NT2/D1 (cell line): ENCODE data around the gene FLVCR1.

ENCODE experiments used
- DNase-seq: peaks from one replicate; pipeline ENCODE4 v3.0.0-alpha.2; 2011; ENCODE audit warnings: low read depth, low spot score
- H3K27me3 ChIP-seq: 2 replicates; pipeline ENCODE4 v1.6.0; 2011; ENCODE audit warnings: mild to moderate bottlenecking; ENCODE audit not compliant: insufficient read length, insufficient read depth
- H3K36me3 ChIP-seq: 2 replicates; pipeline ENCODE4 v1.6.1; 2011; ENCODE audit warnings: mild to moderate bottlenecking, low read length, mixed read lengths; ENCODE audit not compliant: insufficient read depth, insufficient read length
- H3K4me1 ChIP-seq: 2 replicates; pipeline ENCODE4 v1.5.1; 2011; ENCODE audit not compliant: insufficient read depth, insufficient read length
- H3K4me3 ChIP-seq: 2 replicates; pipeline ENCODE4 v1.5.1; 2011; ENCODE audit warnings: low read depth; ENCODE audit not compliant: insufficient read length
- H3K9ac ChIP-seq: 2 replicates; pipeline ENCODE4 v1.6.0; 2011; ENCODE audit warnings: low read depth; ENCODE audit not compliant: insufficient read length
- H3K9me3 ChIP-seq: 2 replicates; pipeline ENCODE4 v1.5.1; 2011; ENCODE audit warnings: mild to moderate bottlenecking, low read length; ENCODE audit not compliant: insufficient read depth
- SUZ12 ChIP-seq: IDR thresholded peaks from 2 replicates; pipeline ENCODE4 v1.6.1; 2011; ENCODE audit not compliant: insufficient read length, insufficient read depth; ENCODE audit errors: extremely low read depth
- YY1 ChIP-seq: IDR thresholded peaks from 2 replicates; pipeline ENCODE4 v1.6.1; 2011; ENCODE audit not compliant: insufficient read length, insufficient read depth
- ZNF274 ChIP-seq: IDR thresholded peaks from 2 replicates; pipeline ENCODE4 v1.6.1; 2011; ENCODE audit warnings: mild to moderate bottlenecking, low read depth, low read length

The FLVCR1 gene

DNA sequence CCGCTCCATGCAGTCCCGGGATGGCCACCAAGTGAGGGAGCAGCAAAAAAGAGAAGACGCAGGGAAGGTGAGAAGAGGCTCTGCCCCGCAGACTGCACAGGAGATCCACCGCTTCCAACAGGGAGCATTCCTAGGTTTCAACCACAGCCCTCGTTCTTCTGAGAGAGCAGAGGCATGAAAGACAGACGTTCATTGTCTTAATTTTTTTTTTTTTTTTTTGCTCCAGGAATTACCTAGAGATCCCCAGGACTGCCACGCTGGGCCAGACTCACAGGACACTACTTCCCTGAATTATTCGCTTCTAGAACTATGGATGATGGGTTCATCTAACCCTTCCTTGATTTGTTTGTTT, 59.0 kb downstream of the FLVCR1 start:
- H3K9me3 ChIP-seq = no peaks in the 10 kb centered on the region; the same call in 1 of the 2 replicates
- H3K4me1 ChIP-seq = peaks cover 8% of the 10 kb centered on the region
- no peaks in the 10 kb centered on the region for H3K36me3 ChIP-seq
- DNase-seq = no peak
- H3K4me3 ChIP-seq = peak overlapping the region; percentile 27
- TF ChIP-seq ZNF274 = no peak
- TF ChIP-seq YY1 = no peak
- no peak for TF ChIP-seq SUZ12
- H3K9ac ChIP-seq = peak overlapping the region; percentile 91
- no peaks in the 10 kb centered on the region for H3K27me3 ChIP-seq

DNA sequence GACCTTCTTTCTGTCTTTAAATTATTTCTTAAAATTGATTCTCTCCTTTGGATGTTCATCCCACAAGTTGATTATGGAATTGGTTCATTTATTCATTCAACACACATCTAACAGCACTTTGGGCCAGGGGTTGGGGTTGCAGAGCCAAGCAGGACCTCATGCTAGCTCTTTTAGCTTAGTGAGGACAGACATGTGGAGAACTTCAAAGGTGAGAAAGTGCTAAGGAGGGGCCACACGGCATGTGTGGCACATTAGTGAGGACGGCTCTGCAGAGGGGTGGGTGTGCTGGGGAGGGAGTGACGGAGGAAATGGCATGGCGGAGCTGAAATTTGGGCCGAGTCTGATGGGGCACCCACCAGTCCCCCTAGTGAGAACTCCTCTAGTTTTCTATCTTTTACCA, 59.8 kb downstream of the FLVCR1 start:
- no peak for DNase-seq

GRCh38 chr1:212918824-212919223, 60.7 kb downstream of the FLVCR1 start:
- no peaks in the 10 kb centered on the region for H3K36me3 ChIP-seq
- H3K9ac ChIP-seq = no peak overlapping the region
- no peak for DNase-seq
- peaks cover 8% of the 10 kb centered on the region for H3K4me1 ChIP-seq
- H3K27me3 ChIP-seq = no peaks in the 10 kb centered on the region
- TF ChIP-seq ZNF274 (no peak), YY1 (no peak), SUZ12 (no peak)
- no peaks in the 10 kb centered on the region; the same call in 1 of the 2 replicates for H3K9me3 ChIP-seq
- H3K4me3 ChIP-seq = no peak overlapping the region

More for the DNA sequence above, 59.8 kb downstream of the FLVCR1 start:
- no peaks in the 10 kb centered on the region for H3K27me3 ChIP-seq
- peaks cover 8% of the 10 kb centered on the region for H3K4me1 ChIP-seq
- TF ChIP-seq YY1 (no peak), SUZ12 (no peak), ZNF274 (no peak)
- no peak overlapping the region for H3K4me3 ChIP-seq
- H3K36me3 ChIP-seq = no peaks in the 10 kb centered on the region
- no peak overlapping the region for H3K9ac ChIP-seq
- H3K9me3 ChIP-seq = no peaks in the 10 kb centered on the region; the same call in 1 of the 2 replicates

- DNase-seq = no peak
- no peaks in the 10 kb centered on the region for H3K36me3 ChIP-seq
- H3K9me3 ChIP-seq = no peaks in the 10 kb centered on the region; the same call in 1 of the 2 replicates
- no peak overlapping the region for H3K9ac ChIP-seq
- H3K4me1 ChIP-seq = peaks cover 8% of the 10 kb centered on the region
- H3K27me3 ChIP-seq = no peaks in the 10 kb centered on the region
- H3K4me3 ChIP-seq = no peak overlapping the region
- TF ChIP-seq SUZ12 = no peak
- no peak for TF ChIP-seq YY1
- no peak for TF ChIP-seq ZNF274
Observed at GRCh38 chr1:212920246-212920645, 62.2 kb downstream of the FLVCR1 start.

DNA sequence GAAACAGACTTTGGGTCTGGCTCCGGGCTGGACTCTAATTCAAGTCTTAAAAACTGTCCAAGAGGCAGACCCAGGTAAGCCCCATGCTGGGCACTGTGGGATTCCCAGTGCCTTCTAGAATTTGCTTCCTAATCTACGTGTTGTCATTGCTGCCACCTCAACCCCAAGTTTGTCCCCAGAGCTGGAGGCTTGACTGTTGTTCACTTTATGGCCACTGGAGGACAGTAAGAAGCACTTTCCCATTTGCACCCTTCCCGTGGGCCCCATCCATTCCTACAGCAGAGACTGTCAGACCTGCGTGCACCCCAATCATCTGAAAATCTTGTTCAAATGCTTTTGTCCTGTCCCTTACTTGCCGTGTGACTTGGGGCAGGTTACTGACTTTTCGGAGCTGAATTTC, 62.8 kb downstream of the FLVCR1 start:
- Histone ChIP-seq H3K27me3 (no peaks in the 10 kb centered on the region), H3K9ac (no peak overlapping the region), H3K4me3 (no peak overlapping the region), H3K9me3 (no peaks in the 10 kb centered on the region; the same call in 1 of the 2 replicates), H3K4me1 (peaks cover 5% of the 10 kb centered on the region), H3K36me3 (no peaks in the 10 kb centered on the region)
- DNase-seq = no peak
- TF ChIP-seq YY1 (no peak), SUZ12 (no peak), ZNF274 (no peak)

GRCh38 chr1:212922016-212922415, 63.9 kb downstream of the FLVCR1 start:
- Histone ChIP-seq H3K27me3 (no peaks in the 10 kb centered on the region), H3K36me3 (no peaks in the 10 kb centered on the region), H3K9me3 (no peaks in the 10 kb centered on the region; the same call in 1 of the 2 replicates), H3K4me1 (peaks cover under 1% of the 10 kb centered on the region), H3K9ac (no peak overlapping the region), H3K4me3 (no peak overlapping the region)
- TF ChIP-seq SUZ12 (no peak), ZNF274 (no peak), YY1 (no peak)
- no peak for DNase-seq

DNA sequence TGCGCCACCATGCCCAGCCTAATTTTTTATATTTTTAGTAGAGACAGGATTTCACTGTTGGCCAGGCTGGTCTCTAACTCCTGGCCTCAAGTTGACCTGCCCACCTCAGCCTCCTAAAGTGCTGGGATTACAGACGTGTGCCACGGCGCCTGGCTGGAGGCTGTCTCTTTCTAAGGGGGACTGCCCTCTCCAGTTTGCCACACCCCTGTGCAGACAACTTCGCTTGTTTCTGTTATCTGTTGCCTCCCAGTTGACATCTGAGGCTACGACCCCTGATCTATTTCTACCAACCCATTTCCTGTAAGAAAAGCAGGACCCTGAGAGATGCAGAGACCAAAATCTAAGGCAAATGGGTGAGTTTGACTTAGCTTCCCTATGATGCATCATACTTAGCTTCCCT, 68.3 kb downstream of the FLVCR1 start:
- no peaks in the 10 kb centered on the region for H3K27me3 ChIP-seq
- H3K9me3 ChIP-seq = no peaks in the 10 kb centered on the region; the same call in 1 of the 2 replicates
- DNase-seq = no peak
- no peak overlapping the region for H3K9ac ChIP-seq
- TF ChIP-seq YY1 (no peak), SUZ12 (no peak), ZNF274 (no peak)
- peaks cover 15% of the 10 kb centered on the region for H3K4me1 ChIP-seq
- no peaks in the 10 kb centered on the region for H3K36me3 ChIP-seq
- no peak overlapping the region for H3K4me3 ChIP-seq
